K562 (cell line): ENCODE data around the gene MTFMT. TPM values are rescaled to one million over a fixed set of nuclear protein-coding genes. Genes with fewer than 3 reads are reported as not detected.

Experiments used
- ATAC-seq: fragments of 200-7000 bp; cut with Tn5 transposase; 3 replicates; pipeline ENCODE4 v1.9.1; 2020; ENCODE audit warnings: moderate library complexity
- BruUV-seq: library from RNA; stranded (reverse); fragments of 400-500 nt; replicated peaks from 2 replicates; lab custom pipeline; 2021; lab: Mats Ljungman, UMichigan
- CTCF ChIA-PET: fragments of 300-600 bp; formaldehyde crosslinking; extraction: SDS; loops from one replicate; lab custom pipeline; 2021; ENCODE audit warnings: low intra/inter-chr PET ratio; lab: Yijun Ruan, JAX
- POLR2A ChIA-PET: fragments of 300-600, 350-650 bp; sonication (Branson Sonifier 250); formaldehyde crosslinking; extraction: SDS; loops from one replicate; lab custom pipeline; 2021; ENCODE audit warnings: antibody characterized with exemption, inconsistent platforms; lab: Yijun Ruan, JAX
- DNase-seq, 4 experiments: peaks; one replicate each; pipeline versions ENCODE4 v3.0.0 to v3.0.0-alpha.2; 2011 to 2018; ENCODE audit warnings: low spot score in 3 of 4, mixed read lengths in 3 of 4; ENCODE audit errors: extremely low read depth in 1 of 4
- FAIRE-seq: peaks from 2 replicates; lab custom pipeline; 2011; peaks lifted over from hg19 to GRCh38; lab: Jason Lieb, UNC
- H2AFZ ChIP-seq: 2 replicates; pipeline ENCODE4 v1.6.0; 2011; ENCODE audit warnings: low read depth, low read length, control low read depth, inconsistent platforms
- H3K27ac ChIP-seq: fragments of 200-600 bp; 3 replicates; pipeline ENCODE4 v1.8.0; 2011; ENCODE audit warnings: low read depth, mild to moderate bottlenecking, control low read depth, inconsistent platforms, low read length, moderate library complexity, mixed read lengths; ENCODE audit errors: extremely low read depth
- H3K27me3 ChIP-seq, 2 experiments: fragments of 300-600 bp in 1 of 2; 2 replicates in 1 of 2; 3 replicates in 1 of 2; pipeline versions ENCODE4 v1.6.0 to v1.8.0; 2011; ENCODE audit warnings: inconsistent platforms in 2 of 2, low read length in 2 of 2, mild to moderate bottlenecking in 1 of 2, mixed read lengths in 1 of 2, moderate library complexity in 1 of 2; ENCODE audit not compliant: control insufficient read depth in 2 of 2, insufficient read depth in 2 of 2
- H3K36me3 ChIP-seq: fragments of 300-600 bp; 3 replicates; pipeline ENCODE4 v1.8.0; 2011; ENCODE audit warnings: mild to moderate bottlenecking, low read length, inconsistent platforms; ENCODE audit not compliant: control insufficient read depth, insufficient read depth
- H3K4me1 ChIP-seq, 2 experiments: fragments of 200-600 bp in 1 of 2; replicated peaks in 1 of 2; 2 replicates in 1 of 2; 3 replicates in 1 of 2; pipeline versions ENCODE4 v1.5.1 to v1.8.0; 2011; ENCODE audit warnings: inconsistent platforms in 2 of 2, low read length in 2 of 2, mild to moderate bottlenecking in 1 of 2, mixed read lengths in 1 of 2, moderate library complexity in 1 of 2; ENCODE audit not compliant: control insufficient read depth in 2 of 2, insufficient read depth in 2 of 2
- H3K4me2 ChIP-seq: 2 replicates; pipeline ENCODE4 v1.6.1; 2011; ENCODE audit warnings: low read length, control low read depth, inconsistent platforms, mixed read lengths; ENCODE audit not compliant: insufficient read depth
- H3K4me3 ChIP-seq: fragments of 200-600 bp; sonication (generic), shearing (Covaris generic); 2 replicates; pipeline ENCODE4 v1.5.1; 2016; ENCODE audit warnings: control low read depth, inconsistent platforms
- H3K79me2 ChIP-seq: fragments of 200-600 bp; 3 replicates; pipeline ENCODE4 v1.8.0; 2011; ENCODE audit warnings: low read length, inconsistent platforms; ENCODE audit not compliant: control insufficient read depth, insufficient read depth
- H3K9ac ChIP-seq, 2 experiments: 2 replicates each; pipeline versions ENCODE4 v1.6.0 to v1.6.1; 2011; ENCODE audit warnings: low read depth in 2 of 2, low read length in 2 of 2, control low read depth in 1 of 2, inconsistent platforms in 1 of 2, mild to moderate bottlenecking in 1 of 2, mixed read lengths in 1 of 2; ENCODE audit not compliant: insufficient read depth in 1 of 2
- H3K9me1 ChIP-seq: one replicate; pipeline ENCODE4 v1.6.0; 2011; ENCODE audit warnings: inconsistent platforms, mild to moderate bottlenecking, low read length, moderate library complexity; ENCODE audit not compliant: control insufficient read depth, insufficient read depth
- H3K9me3 ChIP-seq: replicated peaks from 2 replicates; pipeline ENCODE4 v1.5.1; 2011; ENCODE audit warnings: low read depth, low read length, inconsistent platforms; ENCODE audit not compliant: control insufficient read depth, insufficient read depth
- H4K20me1 ChIP-seq: replicated peaks from 2 replicates; pipeline ENCODE4 v1.6.1; 2011; ENCODE audit warnings: low read length, inconsistent platforms, mixed read lengths; ENCODE audit not compliant: control insufficient read depth, insufficient read depth
- ARID4B ChIP-seq: sonication (generic); formaldehyde crosslinking; IDR thresholded peaks from 2 replicates; pipeline ENCODE4 v1.8.0; 2022; ENCODE audit warnings: mild to moderate bottlenecking, missing genetic modification reagents
- CEBPG ChIP-seq, 3 experiments: fragments of 200-800 bp in 1 of 3; sonication (Bioruptor generic) in 1 of 3; sonication (generic) in 1 of 3; formaldehyde crosslinking in 1 of 3; IDR thresholded peaks in 2 of 3; conservative IDR thresholded peaks in 1 of 3; 2 replicates each; pipeline versions ENCODE4 v1.6.1 to v1.8.0; 2016 to 2022; ENCODE audit warnings: missing compliant biosample characterization in 2 of 3, missing genetic modification characterization in 2 of 3, mild to moderate bottlenecking in 1 of 3, missing genetic modification reagents in 1 of 3
- L3MBTL2 ChIP-seq: fragments of 450-650 bp; IDR thresholded peaks from 2 replicates; pipeline ENCODE4 v1.6.1; 2016; ENCODE audit warnings: mild to moderate bottlenecking, moderate library complexity
- PCBP1 ChIP-seq: fragments of 200-400 bp; formaldehyde crosslinking; IDR thresholded peaks from 2 replicates; pipeline ENCODE4 v1.6.1; 2018; ENCODE audit warnings: mild to moderate bottlenecking, low read depth, low read length; ENCODE audit not compliant: poor library complexity, severe bottlenecking
- SAFB2 ChIP-seq: fragments of 200-400 bp; formaldehyde crosslinking; IDR thresholded peaks from 2 replicates; pipeline ENCODE4 v1.6.1; 2018; ENCODE audit warnings: borderline replicate concordance, low read length, low read depth, moderate library complexity; ENCODE audit not compliant: severe bottlenecking
- TAL1 ChIP-seq: fragments of 450-650 bp; IDR thresholded peaks from 2 replicates; pipeline ENCODE4 v1.6.1; 2016; ENCODE audit warnings: mild to moderate bottlenecking
- ZNF263 ChIP-seq: sonication (generic); formaldehyde crosslinking; IDR thresholded peaks from 2 replicates; pipeline ENCODE4 v1.8.0; 2022; ENCODE audit warnings: mild to moderate bottlenecking, missing genetic modification reagents, borderline replicate concordance
- WGBS: fragments of 100-300 bp; shearing (Covaris generic); methylation state at CpG from one replicate; pipeline ENCODE4 v1.1.6; 2016; ENCODE audit warnings: low coverage, mixed read lengths; ENCODE audit not compliant: insufficient coverage; ENCODE audit errors: missing lambda C conversion rate; 5-methylcytosine and 5-hydroxymethylcytosine counted together
- in situ Hi-C: fragments of 300-500 bp; cut with MboI; formaldehyde crosslinking; loops from 4 replicates; pipeline ENCODE4 v1.15.0; 2018; ENCODE audit warnings: inconsistent platforms, mixed read lengths
- intact Hi-C: fragments of 100-400 bp; cut with micrococcal nuclease; formaldehyde crosslinking; loops from 2 replicates; pipeline ENCODE4 v1.14.2; 2022
- polyA plus RNA-seq, 8 experiments: library from polyadenylated mRNA; depleted of rRNA in 4 of 8; stranded (reverse) in 5 of 8; unstranded in 3 of 8; fragments of >200 nt; fragmentation: Nextera tagmentation in 2 of 8; fragmentation: Illumina TruSeq in 1 of 8; extraction: Ambion mirVana in 2 of 8; extraction: Trizol in 1 of 8; gene quantifications; 2 replicates each; pipeline versions ENCODE4 v1.2.1 to v1.2.3, GENCODE V29; 2011 to 2014; ENCODE audit warnings: inconsistent platforms in 1 of 8, missing spikeins in 1 of 8
- total RNA-seq, 7 experiments: library from RNA; depleted of rRNA in 6 of 7; stranded (reverse); fragments of >200 nt in 6 of 7; fragmentation: Illumina TruSeq in 2 of 7; extraction: Trizol in 2 of 7; gene quantifications; 2 replicates each; pipeline versions ENCODE4 v1.2.1 to v1.2.3, GENCODE V29; 2011 to 2021; ENCODE audit warnings: low replicate concordance in 1 of 7
- TF ChIP-seq, protein P1 (sequence below): fragments of 250-450 bp; sonication (Bioruptor Pico); IDR thresholded peaks from 2 replicates; pipeline ENCODE4 v1.8.0; 2021; ENCODE audit warnings: moderate library complexity, mild to moderate bottlenecking, inconsistent platforms

Gene MTFMT
- total and polyA plus RNA-seq, 9 of the 15 experiments (the other 6 are each of a cell fraction or from before 2014, with no cell fraction given): 1.4 to 31.1 (median 16.2) TPM

DNA sequence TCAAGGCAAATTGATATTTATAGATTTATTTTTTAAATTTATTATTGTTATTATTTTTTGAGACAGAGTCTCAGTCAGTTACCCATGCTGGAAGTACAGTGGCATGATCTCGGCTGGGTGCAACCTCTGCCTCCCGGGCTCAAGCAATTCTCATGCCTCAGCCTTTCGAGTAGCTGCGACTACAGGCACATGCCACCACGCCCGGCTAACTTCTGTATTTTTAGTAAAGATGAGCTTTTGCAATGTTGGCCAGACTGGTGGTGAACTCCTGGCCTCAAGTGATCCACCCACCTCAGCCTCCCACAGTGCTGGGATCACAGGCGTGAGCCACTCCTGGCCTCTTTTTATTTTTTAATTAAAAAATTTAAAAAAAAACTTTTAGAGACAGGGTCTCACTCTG lies 58.7 kb downstream of the MTFMT start:
- ChIA-PET POLR2A (interaction anchor here (0.7 to 1.8 kb wide), 5 partner anchors 9 to 1871 kb away, joined by 3 to 5 read pairs (median 4); no protein-coding TSS in a partner anchor), CTCF (interaction anchor here (0.6 kb wide), 1 partner anchor 174 kb away, joined by 3 read pairs; no protein-coding TSS in a partner anchor)
- intact Hi-C loops (no loop called here), in situ Hi-C loops (no loop called here)
- TF ChIP-seq L3MBTL2 (no peak), ZNF263 (CRISPR knock-in tag) (no peak), PCBP1 (no peak), ARID4B (no peak), TAL1 (no peak), SAFB2 (no peak), CEBPG (CRISPR knock-in tag; IDR thresholded peaks at IDR 0.05) (no peak), CEBPG (tag; conservative IDR thresholded peaks at IDR 0.05 in 1 of 2, IDR thresholded peaks at IDR 0.05 in 1 of 2) (no peak)
- TF ChIP-seq, protein P1, sequence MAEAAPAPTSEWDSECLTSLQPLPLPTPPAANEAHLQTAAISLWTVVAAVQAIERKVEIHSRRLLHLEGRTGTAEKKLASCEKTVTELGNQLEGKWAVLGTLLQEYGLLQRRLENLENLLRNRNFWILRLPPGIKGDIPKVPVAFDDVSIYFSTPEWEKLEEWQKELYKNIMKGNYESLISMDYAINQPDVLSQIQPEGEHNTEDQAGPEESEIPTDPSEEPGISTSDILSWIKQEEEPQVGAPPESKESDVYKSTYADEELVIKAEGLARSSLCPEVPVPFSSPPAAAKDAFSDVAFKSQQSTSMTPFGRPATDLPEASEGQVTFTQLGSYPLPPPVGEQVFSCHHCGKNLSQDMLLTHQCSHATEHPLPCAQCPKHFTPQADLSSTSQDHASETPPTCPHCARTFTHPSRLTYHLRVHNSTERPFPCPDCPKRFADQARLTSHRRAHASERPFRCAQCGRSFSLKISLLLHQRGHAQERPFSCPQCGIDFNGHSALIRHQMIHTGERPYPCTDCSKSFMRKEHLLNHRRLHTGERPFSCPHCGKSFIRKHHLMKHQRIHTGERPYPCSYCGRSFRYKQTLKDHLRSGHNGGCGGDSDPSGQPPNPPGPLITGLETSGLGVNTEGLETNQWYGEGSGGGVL (CRISPR knock-in tag): no peak
- H3K4me2 ChIP-seq: no peak overlapping the region
- H3K9me1 ChIP-seq: no peaks in the 10 kb centered on the region
- no peak for FAIRE-seq
- no peaks in the 10 kb centered on the region for H3K79me2 ChIP-seq
- H3K9me3 ChIP-seq: no peaks in the 10 kb centered on the region
- no peak overlapping the region for H3K9ac ChIP-seq
- H3K27ac ChIP-seq: no peak overlapping the region
- ATAC-seq: no peak
- H2AFZ ChIP-seq: no peak overlapping the region
- H3K36me3 ChIP-seq: peaks cover 64% of the 10 kb centered on the region
- no peak overlapping the region for H3K4me3 ChIP-seq
- H3K27me3 ChIP-seq: no peaks in the 10 kb centered on the region
- no peak for DNase-seq
- no peaks in the 10 kb centered on the region for H3K4me1 ChIP-seq
- H4K20me1 ChIP-seq: no peaks in the 10 kb centered on the region
- WGBS: 99% methylated on average over 7 of the region's 7 CpGs
- BruUV-seq: no TSS peak
